SK-N-SH treated with all-trans-retinoic acid at 6 μM for 48 hours (cell line): ENCODE data around the gene AIMP2.

Experiments used
- ATAC-seq: fragments of 200-7000 bp; cut with Tn5 transposase; 3 replicates; pipeline ENCODE4 v1.9.1; 2020; ENCODE audit warnings: mild to moderate bottlenecking, moderate library complexity
- ARNTL ChIP-seq: fragments of 450-650 bp; formaldehyde crosslinking; IDR thresholded peaks from 2 replicates; pipeline ENCODE4 v1.5.0; 2020; ENCODE audit warnings: low read depth, mild to moderate bottlenecking, moderate library complexity, borderline replicate concordance
- BACH2 ChIP-seq: fragments of 250-450 bp; sonication (Bioruptor Pico); IDR thresholded peaks from 2 replicates; pipeline ENCODE4 v1.9.0; 2021; ENCODE audit warnings: mild to moderate bottlenecking, borderline replicate concordance
- ESRRG ChIP-seq: fragments of 250-450 bp; sonication (Bioruptor Pico); IDR thresholded peaks from 2 replicates; pipeline ENCODE4 v1.6.1; 2021; ENCODE audit warnings: mild to moderate bottlenecking
- GLIS3 ChIP-seq: fragments of 250-450 bp; sonication (Bioruptor Pico); IDR thresholded peaks from 2 replicates; pipeline ENCODE4 v1.5.0; 2020; ENCODE audit warnings: mild to moderate bottlenecking, moderate library complexity
- ISL1 ChIP-seq: fragments of 250-450 bp; sonication (Bioruptor Pico); IDR thresholded peaks from 2 replicates; pipeline ENCODE4 v2.1.2; 2022; ENCODE audit warnings: mild to moderate bottlenecking, moderate library complexity
- OSR1 ChIP-seq: fragments of 250-450 bp; sonication (Bioruptor Pico); IDR thresholded peaks from 2 replicates; pipeline ENCODE4 v1.8.0; 2022; ENCODE audit warnings: moderate library complexity, mild to moderate bottlenecking, inconsistent platforms
- PATZ1 ChIP-seq: fragments of 250-450 bp; sonication (Bioruptor Pico); IDR thresholded peaks from 2 replicates; pipeline ENCODE4 v1.8.0; 2020; ENCODE audit warnings: mild to moderate bottlenecking, moderate library complexity, borderline replicate concordance
- PPARA ChIP-seq: fragments of 250-450 bp; sonication (Bioruptor Pico); IDR thresholded peaks from 2 replicates; pipeline ENCODE4 v1.5.0; 2020; ENCODE audit warnings: mild to moderate bottlenecking, borderline replicate concordance
- RARB ChIP-seq: fragments of 250-450 bp; sonication (Bioruptor Pico); IDR thresholded peaks from 2 replicates; pipeline ENCODE4 v1.8.0; 2021; ENCODE audit warnings: mild to moderate bottlenecking, moderate library complexity
- SNAI2 ChIP-seq: fragments of 250-450 bp; sonication (Bioruptor Pico); IDR thresholded peaks from 2 replicates; pipeline ENCODE4 v1.5.0; 2020; ENCODE audit warnings: mild to moderate bottlenecking, moderate library complexity
- TCF4 ChIP-seq: fragments of 250-450 bp; sonication (Bioruptor Pico); IDR thresholded peaks from 2 replicates; pipeline ENCODE4 v1.8.0; 2021; ENCODE audit warnings: mild to moderate bottlenecking, moderate library complexity, borderline replicate concordance
- TOX ChIP-seq: fragments of 250-450 bp; sonication (Bioruptor Pico); IDR thresholded peaks from 2 replicates; pipeline ENCODE4 v1.8.0; 2021; ENCODE audit warnings: mild to moderate bottlenecking, moderate library complexity, borderline replicate concordance
- ZC3H10 ChIP-seq: fragments of 250-450 bp; sonication (Bioruptor Pico); IDR thresholded peaks from 2 replicates; pipeline ENCODE4 v1.5.1; 2021; ENCODE audit warnings: mild to moderate bottlenecking, moderate library complexity
- ZFP3 ChIP-seq: fragments of 250-450 bp; sonication (Bioruptor Pico); IDR thresholded peaks from 2 replicates; pipeline ENCODE4 v1.5.0; 2020; ENCODE audit warnings: mild to moderate bottlenecking, moderate library complexity
- ZFP30 ChIP-seq: fragments of 450-650 bp; formaldehyde crosslinking; IDR thresholded peaks from 2 replicates; pipeline ENCODE4 v1.5.0; 2022; ENCODE audit warnings: mild to moderate bottlenecking, moderate library complexity
- ZNF565 ChIP-seq: fragments of 450-650 bp; formaldehyde crosslinking; conservative IDR thresholded peaks from 2 replicates; pipeline ENCODE4 v1.5.0; 2020; ENCODE audit warnings: low read depth, mild to moderate bottlenecking, moderate library complexity
- ZNF70 ChIP-seq: fragments of 450-650 bp; formaldehyde crosslinking; IDR thresholded peaks from 2 replicates; pipeline ENCODE4 v1.5.0; 2020; ENCODE audit warnings: mild to moderate bottlenecking, moderate library complexity
- ZNF8 ChIP-seq: fragments of 450-650 bp; formaldehyde crosslinking; IDR thresholded peaks from 2 replicates; pipeline ENCODE4 v1.5.0; 2020; ENCODE audit warnings: mild to moderate bottlenecking, moderate library complexity
- TF ChIP-seq, protein P1 (sequence below): fragments of 250-450 bp; sonication (Bioruptor Pico); IDR thresholded peaks from 2 replicates; pipeline ENCODE4 v1.5.1; 2021; ENCODE audit warnings: mild to moderate bottlenecking, moderate library complexity
- TF ChIP-seq, protein P2 (sequence below): fragments of 250-450 bp; sonication (Bioruptor Pico); IDR thresholded peaks from 2 replicates; pipeline ENCODE4 v1.5.0; 2020; ENCODE audit warnings: mild to moderate bottlenecking, moderate library complexity
- TF ChIP-seq, protein P3 (sequence below): fragments of 250-450 bp; sonication (Bioruptor Pico); IDR thresholded peaks from 2 replicates; pipeline ENCODE4 v1.8.0; 2021; ENCODE audit warnings: low read depth, mild to moderate bottlenecking, moderate library complexity, borderline replicate concordance

AIMP2 gene

GRCh38 chr7:6030988-6031387 lies 21.9 kb downstream of the AIMP2 start, which contains the start of gene ANKRD61:
Gene ANKRD61, plus strand, starts transcription at chr7:6031376. Its CDS starts 0 bp downstream, at chr7:6031376.
- TF ChIP-seq PATZ1, result no peak
- TF ChIP-seq, all 23 proteins: peak for 0
- ATAC-seq, result no peak

DNA sequence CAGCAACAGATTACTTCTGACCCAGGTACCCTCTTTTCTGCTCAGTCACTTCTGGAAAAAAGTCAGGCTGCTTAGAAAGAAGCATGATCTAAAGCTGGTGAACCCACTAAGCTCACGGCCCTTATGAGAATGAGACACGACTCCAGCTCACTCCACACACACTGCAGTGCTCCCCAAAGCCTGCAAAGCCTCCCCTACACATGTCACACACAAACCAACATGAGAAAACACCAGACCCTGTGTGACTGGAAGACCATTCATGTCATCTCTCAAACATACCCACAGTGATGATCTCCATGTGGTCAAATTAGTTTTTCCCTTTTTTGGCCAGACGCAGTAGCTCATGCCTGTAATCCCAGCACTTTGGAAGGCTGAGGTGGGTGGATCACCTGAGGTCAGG lies 22.5 kb downstream of the AIMP2 start:
- ATAC-seq, result no peak

GRCh38 chr7:6032167-6032566 lies 23.1 kb downstream of the AIMP2 start:
- TF ChIP-seq, protein P1, sequence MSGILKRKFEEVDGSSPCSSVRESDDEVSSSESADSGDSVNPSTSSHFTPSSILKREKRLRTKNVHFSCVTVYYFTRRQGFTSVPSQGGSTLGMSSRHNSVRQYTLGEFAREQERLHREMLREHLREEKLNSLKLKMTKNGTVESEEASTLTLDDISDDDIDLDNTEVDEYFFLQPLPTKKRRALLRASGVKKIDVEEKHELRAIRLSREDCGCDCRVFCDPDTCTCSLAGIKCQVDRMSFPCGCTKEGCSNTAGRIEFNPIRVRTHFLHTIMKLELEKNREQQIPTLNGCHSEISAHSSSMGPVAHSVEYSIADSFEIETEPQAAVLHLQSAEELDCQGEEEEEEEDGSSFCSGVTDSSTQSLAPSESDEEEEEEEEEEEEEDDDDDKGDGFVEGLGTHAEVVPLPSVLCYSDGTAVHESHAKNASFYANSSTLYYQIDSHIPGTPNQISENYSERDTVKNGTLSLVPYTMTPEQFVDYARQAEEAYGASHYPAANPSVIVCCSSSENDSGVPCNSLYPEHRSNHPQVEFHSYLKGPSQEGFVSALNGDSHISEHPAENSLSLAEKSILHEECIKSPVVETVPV (CRISPR knock-in tag), result no peak
- TF ChIP-seq, protein P2, sequence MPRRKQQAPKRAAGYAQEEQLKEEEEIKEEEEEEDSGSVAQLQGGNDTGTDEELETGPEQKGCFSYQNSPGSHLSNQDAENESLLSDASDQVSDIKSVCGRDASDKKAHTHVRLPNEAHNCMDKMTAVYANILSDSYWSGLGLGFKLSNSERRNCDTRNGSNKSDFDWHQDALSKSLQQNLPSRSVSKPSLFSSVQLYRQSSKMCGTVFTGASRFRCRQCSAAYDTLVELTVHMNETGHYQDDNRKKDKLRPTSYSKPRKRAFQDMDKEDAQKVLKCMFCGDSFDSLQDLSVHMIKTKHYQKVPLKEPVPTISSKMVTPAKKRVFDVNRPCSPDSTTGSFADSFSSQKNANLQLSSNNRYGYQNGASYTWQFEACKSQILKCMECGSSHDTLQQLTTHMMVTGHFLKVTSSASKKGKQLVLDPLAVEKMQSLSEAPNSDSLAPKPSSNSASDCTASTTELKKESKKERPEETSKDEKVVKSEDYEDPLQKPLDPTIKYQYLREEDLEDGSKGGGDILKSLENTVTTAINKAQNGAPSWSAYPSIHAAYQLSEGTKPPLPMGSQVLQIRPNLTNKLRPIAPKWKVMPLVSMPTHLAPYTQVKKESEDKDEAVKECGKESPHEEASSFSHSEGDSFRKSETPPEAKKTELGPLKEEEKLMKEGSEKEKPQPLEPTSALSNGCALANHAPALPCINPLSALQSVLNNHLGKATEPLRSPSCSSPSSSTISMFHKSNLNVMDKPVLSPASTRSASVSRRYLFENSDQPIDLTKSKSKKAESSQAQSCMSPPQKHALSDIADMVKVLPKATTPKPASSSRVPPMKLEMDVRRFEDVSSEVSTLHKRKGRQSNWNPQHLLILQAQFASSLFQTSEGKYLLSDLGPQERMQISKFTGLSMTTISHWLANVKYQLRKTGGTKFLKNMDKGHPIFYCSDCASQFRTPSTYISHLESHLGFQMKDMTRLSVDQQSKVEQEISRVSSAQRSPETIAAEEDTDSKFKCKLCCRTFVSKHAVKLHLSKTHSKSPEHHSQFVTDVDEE (CRISPR knock-in tag), result no peak
- no peak for TF ChIP-seq TOX
- TF ChIP-seq ZNF70 (CRISPR knock-in tag), result no peak
- no peak for TF ChIP-seq ZNF565 (CRISPR knock-in tag)
- no peak for TF ChIP-seq ZC3H10 (CRISPR knock-in tag)
- no peak for TF ChIP-seq PPARA
- TF ChIP-seq SNAI2 (CRISPR knock-in tag), result no peak
- TF ChIP-seq BACH2 (CRISPR knock-in tag), result no peak
- no peak for TF ChIP-seq GLIS3 (CRISPR knock-in tag)
- no peak for TF ChIP-seq ISL1 (CRISPR knock-in tag)
- no peak for TF ChIP-seq ZNF8
- TF ChIP-seq ZFP30 (CRISPR knock-in tag), result no peak
- TF ChIP-seq, protein P3, sequence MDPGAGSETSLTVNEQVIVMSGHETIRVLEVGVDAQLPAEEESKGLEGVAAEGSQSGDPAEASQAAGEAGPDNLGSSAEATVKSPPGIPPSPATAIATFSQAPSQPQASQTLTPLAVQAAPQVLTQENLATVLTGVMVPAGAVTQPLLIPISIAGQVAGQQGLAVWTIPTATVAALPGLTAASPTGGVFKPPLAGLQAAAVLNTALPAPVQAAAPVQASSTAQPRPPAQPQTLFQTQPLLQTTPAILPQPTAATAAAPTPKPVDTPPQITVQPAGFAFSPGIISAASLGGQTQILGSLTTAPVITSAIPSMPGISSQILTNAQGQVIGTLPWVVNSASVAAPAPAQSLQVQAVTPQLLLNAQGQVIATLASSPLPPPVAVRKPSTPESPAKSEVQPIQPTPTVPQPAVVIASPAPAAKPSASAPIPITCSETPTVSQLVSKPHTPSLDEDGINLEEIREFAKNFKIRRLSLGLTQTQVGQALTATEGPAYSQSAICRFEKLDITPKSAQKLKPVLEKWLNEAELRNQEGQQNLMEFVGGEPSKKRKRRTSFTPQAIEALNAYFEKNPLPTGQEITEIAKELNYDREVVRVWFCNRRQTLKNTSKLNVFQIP (CRISPR knock-in tag), result no peak
- TF ChIP-seq TCF4 (CRISPR knock-in tag), result no peak
- TF ChIP-seq OSR1 (CRISPR knock-in tag), result no peak
- TF ChIP-seq ESRRG (CRISPR knock-in tag), result no peak
- TF ChIP-seq ARNTL, result no peak
- TF ChIP-seq PATZ1, result no peak
- no peak for ATAC-seq

More for the DNA sequence above, 22.5 kb downstream of the AIMP2 start:
- TF ChIP-seq SNAI2 (CRISPR knock-in tag) (no peak), ZNF8 (no peak), RARB (CRISPR knock-in tag) (no peak), ZFP3 (CRISPR knock-in tag) (no peak), OSR1 (CRISPR knock-in tag) (no peak), ISL1 (CRISPR knock-in tag) (no peak), PATZ1 (no peak), BACH2 (CRISPR knock-in tag) (no peak)
